Activated gamma-delta T cell treated with Interleukin-2 at 50 U/mL for 16 hours (primary cell): ENCODE results near the gene CLBA1.
"Not testable (repeated sequence)": the region's sequence is repeated elsewhere in the genome, so short reads cannot be mapped to it uniquely, and the experiment has no call there.

Source experiments
- DNase-seq: peaks from one replicate; pipeline ENCODE4 v3.0.0-alpha.2; 2020

The CLBA1 gene

DNA sequence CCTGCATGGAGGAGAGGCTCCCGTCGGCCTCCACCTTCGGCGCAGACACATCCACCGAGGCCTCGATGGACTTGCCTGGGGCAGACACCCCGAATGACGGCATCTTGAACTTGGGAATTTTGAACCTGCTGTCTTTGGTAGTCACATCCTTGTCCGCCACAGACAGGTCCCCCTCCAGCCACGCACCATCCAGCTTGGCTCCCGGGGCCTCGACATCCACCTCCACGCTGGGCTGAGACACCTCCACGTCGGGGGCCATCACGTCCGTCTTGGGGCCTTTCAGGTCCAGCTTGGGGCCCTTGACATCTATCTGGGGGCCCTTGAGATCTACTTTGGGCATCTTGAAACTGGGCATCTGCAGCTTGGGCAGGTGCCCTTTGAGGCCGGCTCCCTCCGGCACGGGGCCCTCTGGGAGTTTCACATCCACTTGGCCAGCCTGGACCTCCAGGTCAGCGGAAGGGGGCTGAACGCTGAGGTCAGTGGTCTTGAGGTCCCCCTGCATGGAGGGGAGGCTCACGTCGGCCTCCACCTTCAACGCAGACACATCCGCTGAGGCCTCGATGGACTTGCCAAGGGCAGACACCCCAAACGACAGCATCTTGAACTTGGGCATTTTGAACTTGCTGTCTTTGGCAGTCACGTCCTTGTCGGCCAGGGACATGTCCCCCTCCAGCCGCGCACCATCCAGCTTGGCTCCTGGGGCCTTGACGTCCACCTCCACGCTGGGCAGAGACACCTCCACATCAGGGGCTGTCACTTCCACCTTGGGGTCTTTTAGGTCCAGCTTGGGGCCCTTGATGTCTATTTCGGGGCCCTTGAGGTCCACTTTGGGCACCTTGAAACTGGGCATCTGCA is 37.5 kb upstream of the CLBA1 start:
- DNase-seq, result not testable (repeated sequence)

GRCh38 chr14:104948736-104949031 is 36.9 kb upstream of the CLBA1 start:
- no peak for DNase-seq

DNA sequence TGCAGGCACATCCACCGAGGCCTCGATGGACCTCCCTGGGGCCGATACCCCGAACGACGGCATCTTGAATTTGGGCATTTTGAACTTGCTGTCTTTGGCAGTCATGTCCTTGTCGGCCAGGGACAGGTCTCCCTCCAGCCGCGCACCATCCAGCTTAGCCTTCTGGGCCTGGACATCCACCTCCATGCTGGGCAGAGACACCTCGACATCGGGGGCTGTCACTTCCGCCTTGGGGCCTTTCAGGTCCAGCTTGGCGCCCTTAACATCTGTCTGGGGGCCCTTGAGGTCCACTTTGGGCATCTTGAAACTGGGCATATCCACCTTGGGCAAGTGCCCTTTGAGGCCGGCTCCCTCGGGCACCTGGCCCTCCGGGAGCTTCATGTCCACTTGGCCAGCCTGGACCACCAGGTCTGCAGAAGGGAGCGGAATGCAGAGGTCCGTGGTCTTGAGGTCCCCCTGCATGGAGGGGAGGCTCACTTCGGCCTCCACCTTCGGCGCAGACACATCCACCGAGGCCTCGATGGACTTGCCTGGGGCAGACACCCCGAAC is 36.1 kb upstream of the CLBA1 start:
- not testable (repeated sequence) for DNase-seq

DNA sequence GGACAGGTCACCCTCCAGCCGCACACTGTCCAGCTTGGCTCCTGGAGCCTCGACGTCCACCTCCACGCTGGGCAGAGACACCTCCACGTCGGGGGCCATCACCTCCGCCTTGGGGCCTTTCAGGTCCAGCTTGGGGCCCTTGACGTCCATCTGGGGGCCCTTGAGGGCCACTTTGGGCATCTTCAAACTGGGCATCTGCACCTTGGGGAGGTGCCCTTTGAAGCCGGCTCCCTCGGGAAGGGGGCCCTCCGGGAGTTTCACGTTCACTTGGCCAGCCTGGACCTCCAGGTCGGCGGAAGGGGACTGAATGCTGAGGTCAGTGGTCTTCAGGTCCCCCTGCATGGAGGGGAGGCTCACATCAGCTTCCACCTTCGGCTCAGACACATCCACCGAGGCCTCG is 35.6 kb upstream of the CLBA1 start:
- DNase-seq, result no peak

DNA sequence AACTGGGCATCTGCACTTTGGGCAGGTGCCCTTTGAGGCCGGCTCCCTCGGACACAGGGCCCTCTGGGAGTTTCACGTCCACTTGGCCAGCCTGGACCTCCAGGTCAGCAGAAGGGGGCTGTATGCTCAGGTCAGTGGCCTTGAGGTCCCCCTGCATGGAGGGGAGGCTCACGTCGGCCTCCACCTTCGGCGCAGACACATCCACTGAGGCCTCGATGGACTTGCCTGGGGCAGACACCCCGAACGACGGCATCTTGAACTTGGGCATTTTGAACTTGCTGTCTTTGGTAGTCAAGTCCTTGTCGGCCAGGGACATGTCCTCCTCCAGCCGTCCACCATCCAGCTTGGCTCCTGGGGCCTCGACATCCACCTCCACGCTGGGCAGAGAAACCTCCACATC is 34.9 kb upstream of the CLBA1 start:
- not testable (repeated sequence) for DNase-seq

GRCh38 chr14:104951863-104952657 is 33.5 kb upstream of the CLBA1 start:
- DNase-seq, result not testable (repeated sequence)

GRCh38 chr14:104953097-104953496 is 32.5 kb upstream of the CLBA1 start:
- DNase-seq, result no peak

DNA sequence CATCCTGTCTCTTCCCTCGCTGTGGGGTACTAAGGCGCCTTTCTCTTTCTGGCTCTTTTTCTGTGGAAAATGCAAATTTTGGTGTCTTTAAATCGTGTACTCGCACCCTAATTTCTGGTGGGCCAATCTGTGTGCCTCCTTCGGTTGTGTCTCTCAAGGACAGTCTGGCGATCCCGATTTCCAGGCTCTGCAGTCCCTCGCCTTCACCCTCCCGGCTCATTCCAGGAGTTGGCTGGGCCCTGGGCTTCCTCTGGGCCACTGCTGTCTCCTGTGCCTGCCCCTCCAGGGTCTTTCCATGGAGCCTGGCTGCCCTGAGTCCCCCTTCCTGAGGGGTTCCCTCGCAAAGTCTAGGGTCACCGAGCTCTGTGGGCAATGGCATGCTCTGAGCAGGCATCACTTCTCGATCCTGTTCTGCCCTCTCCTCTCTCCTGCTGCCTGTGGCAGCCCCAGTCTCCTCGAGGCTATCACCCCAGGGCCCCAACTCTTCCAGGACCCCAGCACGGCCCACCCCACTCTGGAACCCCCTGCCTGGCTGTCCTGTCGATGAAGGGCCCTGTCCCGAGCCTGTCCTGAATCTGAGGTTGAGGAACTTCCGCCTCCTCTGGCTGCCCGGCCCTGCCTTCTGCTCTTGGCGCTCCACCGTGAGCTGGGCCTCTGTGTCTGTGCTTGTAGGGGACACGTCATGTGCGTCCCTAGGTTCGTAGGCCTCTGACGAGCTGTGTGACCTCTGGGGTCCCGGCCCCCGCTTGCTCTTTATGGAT is 31.5 kb upstream of the CLBA1 start:
- no peak for DNase-seq

GRCh38 chr14:104954746-104955395 is 30.7 kb upstream of the CLBA1 start:
- no peak for DNase-seq

DNA sequence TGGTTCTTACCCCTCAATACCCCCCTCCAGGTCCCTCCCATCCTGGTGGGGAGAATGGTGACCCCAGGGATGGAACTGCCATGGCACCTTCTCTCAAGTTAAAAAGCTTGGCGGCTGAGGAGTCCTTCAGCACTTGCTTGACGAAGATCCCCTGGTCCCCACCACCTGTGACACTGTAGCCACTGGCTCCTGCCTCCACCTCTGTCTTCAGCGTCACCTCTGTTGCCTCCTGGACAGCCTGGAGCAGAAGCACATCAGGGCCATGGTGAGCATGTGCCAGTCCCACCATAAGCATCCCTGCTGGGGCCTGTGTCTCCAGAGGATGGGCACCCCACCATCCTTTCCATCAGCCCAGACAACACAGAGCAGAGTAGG is 30.2 kb upstream of the CLBA1 start:
- no peak for DNase-seq

- no peak for DNase-seq
Observed at GRCh38 chr14:104956290-104956890, 29.2 kb upstream of the CLBA1 start.

DNA sequence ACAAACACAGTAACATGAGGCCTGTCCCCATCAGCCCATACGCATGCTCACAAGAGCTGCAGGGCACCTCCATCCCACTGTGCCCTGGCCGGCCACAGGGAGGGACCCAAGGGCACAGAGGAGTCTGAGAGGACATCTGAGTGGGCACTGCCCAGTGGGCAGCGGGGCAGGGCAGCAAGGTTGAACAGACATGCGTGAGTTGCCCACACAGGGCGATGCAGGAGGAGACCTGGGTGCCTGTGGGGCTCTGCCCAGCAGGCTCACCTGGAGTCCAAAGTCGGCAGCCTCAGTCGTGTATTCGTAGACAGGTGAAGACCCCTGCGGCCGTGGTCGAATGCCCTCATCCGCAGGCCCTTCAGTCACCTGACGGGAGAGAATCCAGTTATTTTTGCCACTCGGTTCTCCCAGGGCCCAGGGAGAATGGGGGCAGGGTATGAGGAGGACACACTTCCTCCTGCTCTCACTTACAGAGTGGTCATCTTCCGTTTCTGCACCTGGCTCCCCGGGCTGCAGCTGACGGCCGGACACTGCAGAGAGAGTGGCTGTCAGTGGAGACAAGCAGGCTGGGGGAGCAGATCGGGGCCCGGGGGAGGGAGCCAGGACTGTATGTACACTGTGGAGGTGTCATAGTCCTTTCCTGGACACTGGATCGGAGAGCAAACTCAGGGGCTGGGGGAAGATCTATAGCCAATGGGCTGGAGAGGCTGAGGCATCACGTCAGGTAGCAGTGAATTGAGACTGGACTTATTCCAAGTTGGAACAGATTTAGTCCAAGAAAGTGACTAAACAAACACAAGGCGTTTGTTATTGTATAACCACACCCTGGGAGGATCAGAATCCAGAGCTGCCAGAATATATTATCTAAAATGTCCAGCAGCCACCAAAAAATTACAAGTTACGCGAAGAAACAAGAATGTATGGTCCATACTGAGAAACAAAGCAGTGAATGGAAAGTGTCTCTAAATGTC is 28.2 kb upstream of the CLBA1 start:
- no peak for DNase-seq

DNA sequence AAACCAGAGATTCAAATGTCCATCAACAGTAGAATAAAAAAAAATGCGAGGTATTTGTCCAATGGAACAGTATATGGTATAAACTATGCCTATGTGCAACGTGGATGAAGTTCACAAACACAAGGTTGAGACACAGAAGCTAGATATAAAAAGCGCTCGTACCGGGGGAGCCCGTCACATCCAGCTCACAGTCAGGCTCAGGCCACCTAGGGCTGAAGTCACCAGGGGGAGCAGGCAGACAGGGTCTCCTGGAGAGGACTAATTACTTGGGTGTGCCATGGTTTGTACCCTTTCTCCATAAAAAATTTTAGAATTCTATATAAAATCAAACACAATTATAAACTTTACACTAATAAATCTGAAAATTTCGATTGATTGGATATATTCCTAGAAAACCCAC is 21.0 kb upstream of the CLBA1 start:
- DNase-seq, result no peak

- DNase-seq, result no peak
Observed at GRCh38 chr14:104965561-104966231, 19.9 kb upstream of the CLBA1 start.

- DNase-seq, result no peak
Observed at GRCh38 chr14:104966261-104966865, 19.2 kb upstream of the CLBA1 start.

GRCh38 chr14:104966981-104967385 is 18.6 kb upstream of the CLBA1 start:
- DNase-seq, result no peak

DNA sequence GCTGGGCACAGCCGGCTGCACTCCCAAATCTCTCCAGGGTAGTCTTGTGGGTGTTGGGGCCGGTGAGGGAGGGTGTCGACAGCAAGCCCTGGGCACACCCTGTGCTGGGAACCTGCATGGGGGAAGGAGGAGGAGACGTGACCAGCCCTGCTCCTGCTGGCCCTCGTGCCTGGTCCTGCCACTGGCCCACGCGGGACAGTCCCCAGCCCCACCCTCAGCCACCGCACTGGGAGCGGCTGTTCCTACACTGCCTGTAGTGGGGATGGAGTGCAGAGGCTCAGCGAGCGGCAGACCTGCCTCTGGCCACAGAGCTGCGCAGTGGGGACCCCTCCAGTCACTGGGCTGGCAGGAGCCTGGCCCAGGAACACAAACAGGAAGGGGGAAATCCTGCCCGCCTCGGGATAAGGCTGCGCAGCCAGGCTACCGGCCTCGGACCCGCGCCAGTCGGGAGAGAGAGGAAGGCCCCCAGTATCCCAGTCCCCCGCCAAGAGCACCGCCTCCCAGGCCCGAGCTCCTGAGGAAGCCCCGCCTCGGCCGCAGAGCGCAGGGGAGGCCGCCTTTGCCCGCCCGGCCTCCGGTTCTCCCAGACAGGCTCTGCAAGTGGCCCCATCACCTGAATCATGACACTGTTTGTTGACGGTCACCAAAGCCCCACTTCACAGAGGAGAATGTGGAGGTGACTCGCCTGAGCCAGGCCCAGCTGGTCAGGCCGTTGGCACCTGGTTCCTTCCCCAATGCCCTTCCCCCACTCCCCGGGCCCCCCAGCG is 18.0 kb upstream of the CLBA1 start:
- DNase-seq, result no peak

- no peak for DNase-seq
Observed at GRCh38 chr14:104968153-104968527, 17.4 kb upstream of the CLBA1 start.
